Sigmoid colon (tissue), 7 donors: ENCODE measurements around the gene IL17REL. TPM values are rescaled to one million over a fixed set of nuclear protein-coding genes. Genes with fewer than 3 reads are reported as not detected.

Source experiments
- DNase-seq: peaks from one replicate; pipeline ENCODE4 v3.0.0-alpha.2; 2019
- H3K27ac ChIP-seq, 4 donors: fragments of 200-600 bp; sonication (generic); one replicate each; pipeline ENCODE4 v1.5.1; 2016 to 2019; ENCODE audit warnings: mild to moderate bottlenecking in 1 of 4
- H3K27me3 ChIP-seq, 3 donors: fragments of 200-600 bp; sonication (generic); one replicate each; pipeline ENCODE4 v1.5.1; 2019; ENCODE audit warnings: mild to moderate bottlenecking in 1 of 3
- H3K36me3 ChIP-seq, 4 donors: fragments of 200-600 bp; sonication (generic); one replicate each; pipeline ENCODE4 v1.5.1; 2016 to 2019
- H3K4me1 ChIP-seq, 4 donors: fragments of 200-600 bp; sonication (generic); one replicate each; pipeline ENCODE4 v1.5.1; 2017 to 2019
- H3K4me3 ChIP-seq, 4 donors: fragments of 200-600 bp; sonication (generic); one replicate each; pipeline ENCODE4 v1.5.1; 2017 to 2019; ENCODE audit warnings: mild to moderate bottlenecking in 2 of 4, moderate library complexity in 1 of 4
- H3K9me3 ChIP-seq, 4 donors: fragments of 200-600 bp in 3 of 4; sonication (generic) in 3 of 4; one replicate each; pipeline versions ENCODE4 v1.5.1 to v1.6.1; 2013 to 2019
- CTCF ChIP-seq, 4 experiments: fragments of 450-650 bp in 3 of 4; fragments of 200-600 bp in 1 of 4; IDR thresholded peaks; one replicate each; pipeline ENCODE4 v1.5.1; 2016 to 2019; ENCODE audit warnings: antibody characterized with exemption in 4 of 4, mild to moderate bottlenecking in 3 of 4, moderate library complexity in 2 of 4
- EP300 ChIP-seq, 4 donors: sonication (generic); formaldehyde crosslinking; IDR thresholded peaks; one replicate each; pipeline ENCODE4 v1.6.1; 2017; ENCODE audit warnings: antibody characterized with exemption in 4 of 4
- POLR2A ChIP-seq, 2 donors: fragments of 450-650 bp; IDR thresholded peaks; one replicate each; pipeline ENCODE4 v1.6.1; 2016; ENCODE audit warnings: antibody characterized with exemption in 2 of 2, mild to moderate bottlenecking in 2 of 2, moderate library complexity in 2 of 2
- POLR2AphosphoS5 ChIP-seq, 4 donors: sonication (generic); formaldehyde crosslinking; IDR thresholded peaks; one replicate each; pipeline ENCODE4 v1.6.1; 2017; ENCODE audit warnings: antibody characterized with exemption in 4 of 4
- WGBS, 2 donors: extraction: QIAGEN DNeasy Blood & Tissue Kit; methylation state at CpG; one replicate each; pipeline ENCODE4 v1.1.7; 2013; 5-methylcytosine and 5-hydroxymethylcytosine counted together
- intact Hi-C: fragments of 100-400 bp; cut with DNase I; formaldehyde crosslinking; loops from one replicate; pipeline ENCODE4 v1.15.1; 2023
- polyA plus RNA-seq, 3 donors: library from polyadenylated mRNA; stranded (reverse); fragments of 200-250 nt; gene quantifications; one replicate each; pipeline ENCODE4 v1.2.3, GENCODE V29; 2013
- total RNA-seq, 4 donors: library from RNA; depleted of rRNA; stranded (reverse); fragments of >200 nt; gene quantifications; one replicate each; pipeline ENCODE4 v1.1.0, GENCODE V29; 2016
- donor health status: healthy with polysubstance abuse.
- donor health status: Bipolar disorder and iron deficiency.
- donor health status: healthy.

IL17REL gene
- total and polyA plus RNA-seq, 7 donors, result 1.6 TPM; not detected in 6

- Histone ChIP-seq H3K27ac (no peak overlapping the region), H3K4me1 (no peaks in the 10 kb centered on the region), H3K4me3 (no peak overlapping the region), H3K36me3 (no peaks in the 10 kb centered on the region), H3K27me3 (peaks cover 0 to 27% (median 0%) of the 10 kb centered on the region in 3 donors), H3K9me3 (peaks cover 0 to 7% (median 0%) of the 10 kb centered on the region in 4 donors)
- intact Hi-C loops, result no loop called here
- TF ChIP-seq POLR2A (IDR thresholded peaks at IDR 0.05) (no peak), EP300 (IDR thresholded peaks at IDR 0.05) (no peak), CTCF (IDR thresholded peaks at IDR 0.05) (no peak), POLR2AphosphoS5 (IDR thresholded peaks at IDR 0.05) (no peak)
- no peak for DNase-seq
- WGBS, 2 donors, result 85 to 91% methylated on average over 17 of the region's 17 CpGs
These were observed 36.3 kb upstream of the IL17REL start for GRCh38 chr22:50048836-50049235.

- WGBS, 2 donors, result 78 to 88% methylated on average over 12 of the region's 12 CpGs
- peaks cover 0 to 2% (median 0%) of the 10 kb centered on the region in 4 donors for H3K9me3 ChIP-seq
- no peaks in the 10 kb centered on the region for H3K36me3 ChIP-seq
- no peak overlapping the region for H3K4me3 ChIP-seq
- intact Hi-C loops, result no loop called here
- DNase-seq, result no peak
- TF ChIP-seq CTCF (IDR thresholded peaks at IDR 0.05), result no peak
- TF ChIP-seq POLR2A (IDR thresholded peaks at IDR 0.05), result no peak
- TF ChIP-seq POLR2AphosphoS5 (IDR thresholded peaks at IDR 0.05), result no peak
- no peak for TF ChIP-seq EP300 (IDR thresholded peaks at IDR 0.05)
- no peaks in the 10 kb centered on the region for H3K4me1 ChIP-seq
- peaks cover 0 to 31% (median 0%) of the 10 kb centered on the region in 3 donors for H3K27me3 ChIP-seq
- no peak overlapping the region for H3K27ac ChIP-seq
These were observed 35.6 kb upstream of the IL17REL start for GRCh38 chr22:50048061-50048765.

- intact Hi-C loops, result no loop called here
- H3K9me3 ChIP-seq, result no peaks in the 10 kb centered on the region
- H3K36me3 ChIP-seq, result no peaks in the 10 kb centered on the region
- TF ChIP-seq EP300 (IDR thresholded peaks at IDR 0.05) (no peak), CTCF (IDR thresholded peaks at IDR 0.05) (no peak), POLR2A (IDR thresholded peaks at IDR 0.05) (no peak), POLR2AphosphoS5 (IDR thresholded peaks at IDR 0.05) (no peak)
- DNase-seq, result no peak
- no peaks in the 10 kb centered on the region for H3K4me1 ChIP-seq
- H3K27me3 ChIP-seq, result peaks cover 0 to 31% (median 0%) of the 10 kb centered on the region in 3 donors
- 87 to 92% methylated on average over 16 of the region's 16 CpGs for WGBS, 2 donors
- no peak overlapping the region for H3K4me3 ChIP-seq
- no peak overlapping the region for H3K27ac ChIP-seq
These were observed 34.8 kb upstream of the IL17REL start for GRCh38 chr22:50047346-50047745.

- Histone ChIP-seq H3K4me1 (no peaks in the 10 kb centered on the region), H3K27me3 (peaks cover 0 to 31% (median 0%) of the 10 kb centered on the region in 3 donors), H3K9me3 (no peaks in the 10 kb centered on the region), H3K36me3 (no peaks in the 10 kb centered on the region), H3K4me3 (no peak overlapping the region), H3K27ac (no peak overlapping the region)
- TF ChIP-seq POLR2A (IDR thresholded peaks at IDR 0.05) (no peak), CTCF (IDR thresholded peaks at IDR 0.05) (no peak), POLR2AphosphoS5 (IDR thresholded peaks at IDR 0.05) (no peak), EP300 (IDR thresholded peaks at IDR 0.05) (no peak)
- DNase-seq, result peak; percentile 47
- 64 to 85% methylated on average over 27 of the region's 27 CpGs for WGBS, 2 donors
- intact Hi-C loops, result no loop called here
These were observed 34.1 kb upstream of the IL17REL start for GRCh38 chr22:50046481-50047245.
